ENCODE results near the gene ERICH6.
"Not testable (repeated sequence)": the region's sequence is repeated elsewhere in the genome, so short reads cannot be mapped to it uniquely, and the experiment has no call there.

ERICH6 gene

GRCh38 chr3:150682279-150682678, 21.4 kb downstream of the ERICH6 start:
- no peak for DNase-seq (ENCODE audit: low read depth in 2 of 2)

- no peak for DNase-seq (ENCODE audit: low read depth in 2 of 2)
Measured at GRCh38 chr3:150681057-150681456, 22.7 kb downstream of the ERICH6 start.

- no peak for DNase-seq (ENCODE audit: low read depth in 2 of 2)
Measured at GRCh38 chr3:150680562-150680961, 23.2 kb downstream of the ERICH6 start.

- DNase-seq (ENCODE audit: low read depth in 2 of 2) = no peak
Measured at GRCh38 chr3:150675587-150675986, 28.1 kb downstream of the ERICH6 start.

DNA sequence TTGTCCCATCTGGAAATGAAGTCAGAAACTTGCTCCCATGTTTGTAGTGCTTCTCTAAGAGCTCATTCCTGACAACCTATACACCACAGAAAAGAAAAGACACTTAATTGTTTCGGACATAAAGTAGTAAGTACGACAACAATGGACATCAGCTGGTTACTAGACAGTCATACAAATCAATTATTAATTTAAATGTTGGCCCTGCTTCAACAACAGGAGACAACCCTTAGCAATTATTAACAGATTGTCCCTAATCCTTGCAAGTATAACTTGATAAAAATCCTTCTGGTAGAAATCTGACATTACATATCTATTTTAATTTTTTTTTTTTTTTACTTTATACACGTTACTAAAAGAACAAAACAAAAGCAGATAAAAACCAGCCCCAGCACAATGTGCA, 29.8 kb downstream of the ERICH6 start:
- DNase-seq (ENCODE audit: low read depth in 2 of 2) = no peak

GRCh38 chr3:150666167-150666566, 37.6 kb downstream of the ERICH6 start:
- no peak for DNase-seq (ENCODE audit: low read depth in 2 of 2)

DNA sequence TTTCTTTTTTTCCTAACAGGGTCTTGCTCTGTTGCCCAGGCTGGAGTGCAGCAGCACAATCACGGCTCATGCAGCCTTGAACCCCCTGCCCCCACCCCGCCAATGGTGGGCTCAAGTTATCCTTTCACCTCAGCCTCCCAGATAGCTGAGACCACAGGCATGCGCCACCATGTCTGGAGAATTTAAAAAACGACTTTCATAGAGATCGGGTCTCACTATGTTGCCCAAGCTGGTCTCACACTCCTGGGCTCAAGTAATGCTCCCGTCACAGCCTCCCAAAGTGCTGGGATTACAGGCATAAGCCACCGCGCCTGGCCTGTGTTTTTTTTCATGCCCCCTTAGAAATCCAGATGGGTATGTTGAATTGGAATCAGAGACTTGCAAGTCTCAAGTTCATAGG, 40.3 kb downstream of the ERICH6 start:
- DNase-seq (ENCODE audit: low read depth in 2 of 2) = no peak

DNA sequence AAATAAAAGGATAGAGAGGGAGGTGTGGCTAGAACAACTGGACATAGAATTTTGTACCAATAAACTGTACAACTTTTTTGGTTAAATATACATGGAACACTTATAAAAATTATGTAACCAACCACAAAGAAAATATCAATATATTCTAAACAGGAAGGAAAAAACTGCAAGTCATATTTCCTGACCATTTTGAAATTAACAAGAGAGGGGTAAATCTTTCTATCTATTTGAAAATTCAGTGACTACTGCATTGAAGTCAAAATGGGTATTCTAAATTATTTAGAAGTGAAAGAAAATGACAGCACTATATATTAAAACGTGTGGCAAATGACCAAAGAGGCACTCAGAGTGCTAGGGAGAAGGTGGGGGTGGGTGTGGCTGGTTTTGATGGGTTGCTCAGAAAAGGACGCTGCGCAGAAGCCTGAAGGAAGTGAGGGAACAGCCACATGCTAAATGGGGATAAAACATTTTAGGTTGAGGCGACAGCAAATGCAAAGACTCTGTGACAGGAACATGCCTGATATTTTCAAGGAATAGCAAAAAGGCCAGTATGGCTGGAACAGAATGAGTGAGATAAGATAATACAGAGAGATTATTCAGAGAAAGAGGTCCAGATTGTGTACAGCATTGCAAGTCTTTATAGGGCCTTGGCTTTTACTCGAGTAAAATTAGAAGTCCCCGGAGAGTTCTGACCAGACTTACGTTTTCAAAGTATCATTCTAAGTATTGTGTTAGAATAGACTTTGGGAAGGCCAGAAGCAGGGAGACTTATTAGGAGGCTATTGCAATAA, 41.1 kb downstream of the ERICH6 start:
- no peak for DNase-seq (ENCODE audit: low read depth in 2 of 2)

DNA sequence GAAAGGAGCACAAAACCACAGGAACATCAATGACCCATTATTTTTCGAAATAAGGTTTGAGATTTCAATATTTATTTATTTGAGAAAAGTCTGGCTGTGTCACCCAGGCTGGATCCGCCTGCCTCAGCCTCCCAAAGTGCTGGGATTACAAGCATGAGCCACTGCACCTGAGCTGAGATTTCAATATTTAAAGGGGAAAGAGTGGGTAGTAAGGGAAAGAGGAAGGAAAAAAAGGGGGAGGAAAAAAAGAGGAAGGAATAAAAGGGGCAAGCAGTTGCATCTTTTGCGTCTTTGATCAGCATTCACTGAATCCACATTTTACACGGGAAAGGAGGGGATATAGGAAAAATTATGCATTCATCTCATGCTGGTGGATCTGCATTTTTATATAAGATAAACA, 47.4 kb downstream of the ERICH6 start:
- DNase-seq (ENCODE audit: low read depth in 2 of 2) = no peak

DNA sequence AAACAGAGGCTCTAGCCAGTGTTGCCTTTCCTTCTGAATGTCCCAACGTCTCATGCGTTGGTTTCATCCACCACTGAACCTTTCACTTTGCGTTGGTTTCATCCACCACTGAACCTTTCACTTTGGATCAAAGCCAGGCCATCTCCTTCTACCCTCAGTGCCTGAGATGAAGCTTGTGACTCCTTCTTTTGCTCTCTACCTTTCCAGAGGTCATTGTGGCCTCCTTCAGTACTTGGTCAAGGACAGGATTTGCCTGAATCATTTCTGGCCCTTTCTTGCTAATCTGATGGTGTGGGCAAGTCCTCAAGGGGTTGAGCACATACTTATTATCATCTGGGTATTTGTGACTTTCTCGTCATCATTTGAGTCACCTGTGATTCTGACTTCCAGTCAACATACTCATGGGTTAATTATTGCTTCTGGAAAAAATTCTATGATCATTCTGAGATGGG, 50.6 kb downstream of the ERICH6 start:
- DNase-seq (ENCODE audit: low read depth in 2 of 2) = no peak

GRCh38 chr3:150640256-150640655, 63.5 kb downstream of the ERICH6 start:
- DNase-seq (ENCODE audit: low read depth in 2 of 2) = no peak

- DNase-seq (ENCODE audit: low read depth in 2 of 2) = no peak
Measured at GRCh38 chr3:150639262-150639661, 64.5 kb downstream of the ERICH6 start.

DNA sequence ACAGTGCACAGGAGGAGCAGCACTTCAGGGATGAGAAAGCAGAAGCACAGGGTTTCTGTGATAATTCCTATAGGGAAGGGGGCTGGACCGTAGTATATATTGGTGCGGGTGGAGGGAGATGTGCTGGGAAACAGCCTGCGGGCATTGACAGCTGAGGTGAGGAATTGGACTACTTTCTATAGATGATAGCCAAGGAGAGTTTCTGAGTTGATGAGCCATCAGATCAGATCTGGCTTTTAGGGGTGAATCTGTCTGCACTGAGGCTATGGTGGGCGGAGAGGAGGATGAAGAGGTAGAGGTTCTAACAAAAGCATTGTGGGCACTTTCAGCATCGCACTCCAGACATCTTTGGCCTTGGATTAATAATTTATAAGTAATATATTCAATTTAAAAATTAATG, 67.5 kb downstream of the ERICH6 start:
- no peak for DNase-seq (ENCODE audit: low read depth in 2 of 2)

DNA sequence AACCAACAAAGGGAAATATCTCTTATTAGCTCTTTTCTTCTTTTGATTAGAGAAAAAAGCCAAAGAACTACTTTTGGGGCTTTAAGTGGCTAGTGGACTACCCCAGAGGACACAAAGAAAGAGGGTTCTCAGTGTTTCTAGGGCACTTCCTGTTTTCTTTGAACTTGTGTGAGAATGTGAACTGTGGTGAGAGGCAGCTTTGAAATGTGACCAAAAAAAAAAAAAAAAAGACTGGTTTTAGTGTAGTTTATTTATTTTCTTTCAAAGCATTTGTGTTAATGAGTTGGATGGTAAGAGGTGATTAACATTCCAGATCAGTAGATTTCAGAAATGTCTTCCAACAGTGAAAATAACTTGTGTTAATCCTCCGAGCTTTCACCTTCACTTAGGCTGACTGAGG, 68.2 kb downstream of the ERICH6 start:
- DNase-seq (ENCODE audit: low read depth in 2 of 2) = no peak

DNA sequence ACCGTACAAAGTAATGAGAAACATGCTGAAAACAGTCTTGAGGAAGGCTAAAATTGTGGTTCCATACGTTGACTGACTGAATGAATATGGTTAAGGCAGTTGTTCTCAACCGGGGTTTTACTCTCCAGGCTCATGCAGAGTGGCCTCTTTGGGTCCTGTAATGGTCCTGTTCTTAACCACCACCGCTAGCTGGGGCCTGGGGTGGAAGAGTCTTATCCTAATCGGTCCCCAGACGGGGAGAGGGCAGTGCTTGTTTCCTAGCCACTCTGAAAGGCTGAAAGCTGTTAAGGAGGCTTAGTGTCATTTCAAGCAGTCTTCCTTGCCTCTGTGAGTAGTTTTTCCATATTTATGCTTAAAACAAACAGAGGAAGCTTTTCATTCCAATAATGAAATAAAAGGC, 68.6 kb downstream of the ERICH6 start:
- no peak for DNase-seq (ENCODE audit: low read depth in 2 of 2)

GRCh38 chr3:150631515-150632221, 72.1 kb downstream of the ERICH6 start:
- no peak for DNase-seq (ENCODE audit: low read depth in 2 of 2)

GRCh38 chr3:150627557-150627956, 76.2 kb downstream of the ERICH6 start:
- no peak for DNase-seq (ENCODE audit: low read depth in 2 of 2)

GRCh38 chr3:150626148-150626930, 77.4 kb downstream of the ERICH6 start:
- DNase-seq (ENCODE audit: low read depth in 2 of 2) = no peak

GRCh38 chr3:150623945-150624344, 79.8 kb downstream of the ERICH6 start:
- DNase-seq (ENCODE audit: low read depth in 2 of 2) = no peak

- DNase-seq (ENCODE audit: low read depth in 2 of 2) = not testable (repeated sequence)
Measured at GRCh38 chr3:150622955-150623354, 80.8 kb downstream of the ERICH6 start.

DNA sequence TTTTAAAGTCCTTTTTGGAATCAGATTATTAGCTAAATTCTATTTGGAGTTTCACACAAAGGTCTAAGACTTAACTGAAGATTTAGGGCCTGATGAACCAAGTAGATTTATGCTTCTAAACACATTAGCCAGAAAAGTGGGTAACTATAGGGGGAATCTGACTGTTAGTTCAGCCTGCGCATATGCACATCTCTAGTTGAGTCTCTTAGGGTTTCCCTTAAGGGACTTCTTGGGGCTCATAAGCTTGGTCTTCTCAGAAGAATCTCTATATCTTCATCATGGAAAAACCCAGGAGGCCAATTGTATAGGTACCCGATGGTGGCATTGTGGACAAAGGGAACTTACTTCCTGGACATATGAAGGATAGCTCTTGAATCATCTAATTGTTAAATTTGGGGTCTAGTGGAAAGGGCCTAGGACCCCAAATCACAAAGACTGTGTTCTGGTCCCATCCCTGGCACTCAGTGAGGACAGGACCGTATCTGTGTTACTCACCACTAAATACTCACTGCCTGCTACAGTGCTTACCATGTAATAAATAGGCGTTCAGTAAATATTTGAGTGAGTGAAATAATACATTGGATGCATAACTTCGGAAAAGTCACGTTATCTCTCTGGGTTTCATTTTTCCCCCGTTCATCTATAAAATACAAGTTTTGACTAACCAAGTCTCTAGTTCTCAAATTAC, 83.6 kb downstream of the ERICH6 start:
- no peak for DNase-seq (ENCODE audit: low read depth in 2 of 2)

All from stimulated activated CD4-positive, alpha-beta T cell treated with anti-CD3 and anti-CD28 coated beads, Interleukin-1b, Interleukin-23, amount 100 ng/mL, for 1 hour (primary cell).